ENCODE data around the gene MTCL3.

The MTCL3 gene

GRCh38 chr6:127458817-127459216 is 60.3 kb downstream of the MTCL3 start:
- DNase-seq (ENCODE audit: low spot score) = no peak
- H3K27ac Mint-ChIP-seq = no peak overlapping the region
- H3K27me3 Mint-ChIP-seq (ENCODE audit: insufficient read depth) = no peaks in the 10 kb centered on the region
- H3K36me3 Mint-ChIP-seq (ENCODE audit: low read depth) = peaks cover 2% of the 10 kb centered on the region
- intact Hi-C loops (cut with micrococcal nuclease) = no loop called here
- H3K4me3 Mint-ChIP-seq = no peak overlapping the region
- H3K4me1 Mint-ChIP-seq (ENCODE audit: low read depth) = peaks cover 13% of the 10 kb centered on the region
- H3K9me3 Mint-ChIP-seq = no peaks in the 10 kb centered on the region

DNA sequence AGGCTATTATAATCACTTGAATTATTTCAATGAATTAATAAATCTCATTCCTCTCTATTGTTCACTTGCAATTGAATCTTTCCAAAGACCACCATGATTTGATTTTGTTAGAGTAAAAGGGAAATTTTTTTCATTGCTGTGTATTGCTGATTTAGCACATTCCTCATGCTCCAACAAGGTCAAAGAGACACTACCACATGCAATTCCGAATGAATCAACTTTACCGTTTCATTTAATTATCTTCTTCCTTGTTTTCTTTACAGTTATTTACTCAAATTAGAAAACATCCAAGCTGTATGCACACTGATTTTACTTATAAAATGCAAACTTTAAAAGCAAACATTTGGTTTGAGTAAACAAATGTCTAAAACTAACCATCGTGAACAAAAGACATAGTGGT is 60.9 kb downstream of the MTCL3 start:
- peaks cover 13% of the 10 kb centered on the region for H3K4me1 Mint-ChIP-seq (ENCODE audit: low read depth)
- peaks cover 3% of the 10 kb centered on the region for H3K36me3 Mint-ChIP-seq (ENCODE audit: low read depth)
- H3K27ac Mint-ChIP-seq = no peak overlapping the region
- no peak for DNase-seq (ENCODE audit: low spot score)
- intact Hi-C loops (cut with micrococcal nuclease) = no loop called here
- no peaks in the 10 kb centered on the region for H3K9me3 Mint-ChIP-seq
- no peak overlapping the region for H3K4me3 Mint-ChIP-seq
- H3K27me3 Mint-ChIP-seq (ENCODE audit: insufficient read depth) = no peaks in the 10 kb centered on the region

GRCh38 chr6:127457456-127458064 is 61.6 kb downstream of the MTCL3 start:
- H3K27me3 Mint-ChIP-seq (ENCODE audit: insufficient read depth) = no peaks in the 10 kb centered on the region
- H3K27ac Mint-ChIP-seq = no peak overlapping the region
- no peak for DNase-seq (ENCODE audit: low spot score)
- peaks cover 4% of the 10 kb centered on the region for H3K36me3 Mint-ChIP-seq (ENCODE audit: low read depth)
- intact Hi-C loops (cut with micrococcal nuclease) = no loop called here
- no peaks in the 10 kb centered on the region for H3K9me3 Mint-ChIP-seq
- peaks cover 13% of the 10 kb centered on the region for H3K4me1 Mint-ChIP-seq (ENCODE audit: low read depth)
- no peak overlapping the region for H3K4me3 Mint-ChIP-seq

DNA sequence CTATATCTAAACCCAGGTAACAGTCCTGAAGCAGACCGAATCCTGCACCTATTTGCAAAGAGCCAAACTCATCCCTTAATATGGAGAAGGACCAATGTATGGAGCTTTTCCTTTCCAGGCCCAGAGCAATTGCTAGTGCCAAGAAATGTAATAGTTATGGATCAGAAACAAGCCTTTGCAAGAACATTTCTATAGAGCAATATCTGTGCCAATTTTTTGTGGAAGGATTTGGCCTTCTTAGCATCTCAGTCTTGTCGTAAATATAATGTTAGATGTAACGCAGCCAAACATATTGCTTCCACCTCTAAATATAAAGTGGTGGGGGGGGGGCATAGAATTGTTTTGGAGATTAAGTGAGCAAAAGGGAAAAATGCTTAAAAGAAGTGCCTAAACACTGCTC is 62.7 kb downstream of the MTCL3 start:
- Mint-ChIP-seq H3K27ac (no peak overlapping the region), H3K9me3 (no peaks in the 10 kb centered on the region), H3K4me1 (ENCODE audit: low read depth) (peaks cover 13% of the 10 kb centered on the region), H3K27me3 (ENCODE audit: insufficient read depth) (no peaks in the 10 kb centered on the region), H3K36me3 (ENCODE audit: low read depth) (peaks cover 5% of the 10 kb centered on the region), H3K4me3 (no peak overlapping the region)
- no peak for DNase-seq (ENCODE audit: low spot score)
- intact Hi-C loops (cut with micrococcal nuclease) = no loop called here

GRCh38 chr6:127453845-127454619 is 65.1 kb downstream of the MTCL3 start:
- intact Hi-C loops (cut with micrococcal nuclease) = no loop called here
- no peak for DNase-seq (ENCODE audit: low spot score)
- no peaks in the 10 kb centered on the region for H3K9me3 Mint-ChIP-seq
- no peak overlapping the region for H3K27ac Mint-ChIP-seq
- no peak overlapping the region for H3K4me3 Mint-ChIP-seq
- H3K36me3 Mint-ChIP-seq (ENCODE audit: low read depth) = peaks cover 12% of the 10 kb centered on the region
- H3K27me3 Mint-ChIP-seq (ENCODE audit: insufficient read depth) = no peaks in the 10 kb centered on the region
- H3K4me1 Mint-ChIP-seq (ENCODE audit: low read depth) = no peaks in the 10 kb centered on the region

- no peaks in the 10 kb centered on the region for H3K9me3 Mint-ChIP-seq
- intact Hi-C loops (cut with micrococcal nuclease) = no loop called here
- no peaks in the 10 kb centered on the region for H3K27me3 Mint-ChIP-seq (ENCODE audit: insufficient read depth)
- H3K27ac Mint-ChIP-seq = no peak overlapping the region
- H3K4me1 Mint-ChIP-seq (ENCODE audit: low read depth) = peaks cover 2% of the 10 kb centered on the region
- H3K36me3 Mint-ChIP-seq (ENCODE audit: low read depth) = peaks cover 16% of the 10 kb centered on the region
- H3K4me3 Mint-ChIP-seq = no peak overlapping the region
- no peak for DNase-seq (ENCODE audit: low spot score)
These were observed 66.3 kb downstream of the MTCL3 start for GRCh38 chr6:127452803-127453202.

DNA sequence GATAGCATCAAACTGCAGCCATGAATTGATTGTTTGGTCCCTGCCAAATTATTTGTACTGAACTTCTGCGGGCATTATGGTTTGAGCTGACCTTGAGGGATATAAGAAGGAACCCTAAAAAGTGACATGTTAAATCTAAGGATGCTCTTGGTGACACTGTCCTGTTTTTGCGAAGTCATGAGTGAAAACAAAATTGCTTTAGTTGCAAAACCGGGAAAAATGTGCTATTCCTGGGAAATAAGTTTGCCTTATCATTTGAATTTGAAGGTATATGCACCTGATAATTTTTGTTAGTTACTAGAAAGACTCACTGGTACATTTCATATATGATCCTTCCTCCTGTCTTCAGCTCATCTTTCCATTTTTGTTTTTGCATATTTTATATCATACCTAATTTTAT is 67.7 kb downstream of the MTCL3 start:
- H3K36me3 Mint-ChIP-seq (ENCODE audit: low read depth) = peaks cover 27% of the 10 kb centered on the region
- H3K4me1 Mint-ChIP-seq (ENCODE audit: low read depth) = peaks cover 5% of the 10 kb centered on the region
- no peak overlapping the region for H3K27ac Mint-ChIP-seq
- no peaks in the 10 kb centered on the region for H3K9me3 Mint-ChIP-seq
- DNase-seq (ENCODE audit: low spot score) = no peak
- intact Hi-C loops (cut with micrococcal nuclease) = no loop called here
- H3K27me3 Mint-ChIP-seq (ENCODE audit: insufficient read depth) = no peaks in the 10 kb centered on the region
- no peak overlapping the region for H3K4me3 Mint-ChIP-seq

- DNase-seq (ENCODE audit: low spot score) = no peak
- Mint-ChIP-seq H3K9me3 (no peaks in the 10 kb centered on the region), H3K36me3 (ENCODE audit: low read depth) (peaks cover 29% of the 10 kb centered on the region), H3K4me3 (no peak overlapping the region), H3K27ac (no peak overlapping the region), H3K4me1 (ENCODE audit: low read depth) (peaks cover 5% of the 10 kb centered on the region), H3K27me3 (ENCODE audit: insufficient read depth) (no peaks in the 10 kb centered on the region)
- intact Hi-C loops (cut with micrococcal nuclease) = loop anchor here (2.0 kb wide), 1 partner anchor 27 kb away; no protein-coding TSS in a partner anchor
These were observed 71.4 kb downstream of the MTCL3 start for GRCh38 chr6:127447780-127448179.

GRCh38 chr6:127446356-127446755 is 72.8 kb downstream of the MTCL3 start:
- DNase-seq (ENCODE audit: low spot score) = no peak
- Mint-ChIP-seq H3K4me1 (ENCODE audit: low read depth) (peaks cover 5% of the 10 kb centered on the region), H3K27me3 (ENCODE audit: insufficient read depth) (no peaks in the 10 kb centered on the region), H3K27ac (no peak overlapping the region), H3K9me3 (no peaks in the 10 kb centered on the region), H3K36me3 (ENCODE audit: low read depth) (peaks cover 27% of the 10 kb centered on the region), H3K4me3 (no peak overlapping the region)
- intact Hi-C loops (cut with micrococcal nuclease) = loop anchor here (2.0 kb wide), 1 partner anchor 26 kb away; no protein-coding TSS in a partner anchor

DNA sequence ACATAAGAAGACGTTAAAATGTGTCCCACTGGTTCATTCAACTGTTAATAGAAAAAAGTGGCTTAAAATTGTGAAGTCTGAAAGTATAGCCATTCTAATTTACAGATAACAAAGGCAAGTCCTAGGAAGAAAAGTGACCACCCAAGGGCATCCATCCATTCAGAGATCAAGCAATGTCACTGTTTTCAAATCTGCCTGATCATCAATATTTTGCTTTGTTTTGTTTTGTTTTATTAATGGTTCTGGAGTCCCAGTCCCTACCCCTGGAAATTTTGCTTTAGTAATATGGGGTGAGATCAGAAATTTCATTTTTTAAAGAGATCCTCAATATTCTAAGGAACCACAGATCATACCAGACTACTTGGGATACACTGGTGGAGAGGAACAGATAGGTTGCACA is 77.3 kb downstream of the MTCL3 start:
- intact Hi-C loops (cut with micrococcal nuclease) = no loop called here
- Mint-ChIP-seq H3K9me3 (no peaks in the 10 kb centered on the region), H3K27me3 (ENCODE audit: insufficient read depth) (no peaks in the 10 kb centered on the region), H3K4me3 (no peak overlapping the region), H3K27ac (no peak overlapping the region), H3K36me3 (ENCODE audit: low read depth) (peaks cover 12% of the 10 kb centered on the region), H3K4me1 (ENCODE audit: low read depth) (no peaks in the 10 kb centered on the region)
- DNase-seq (ENCODE audit: low spot score) = no peak

GRCh38 chr6:127439718-127440117 is 79.4 kb downstream of the MTCL3 start:
- Mint-ChIP-seq H3K4me1 (ENCODE audit: low read depth) (no peaks in the 10 kb centered on the region), H3K9me3 (no peaks in the 10 kb centered on the region), H3K4me3 (no peak overlapping the region), H3K36me3 (ENCODE audit: low read depth) (peaks cover 7% of the 10 kb centered on the region), H3K27me3 (ENCODE audit: insufficient read depth) (no peaks in the 10 kb centered on the region), H3K27ac (no peak overlapping the region)
- no peak for DNase-seq (ENCODE audit: low spot score)
- intact Hi-C loops (cut with micrococcal nuclease) = no loop called here

DNA sequence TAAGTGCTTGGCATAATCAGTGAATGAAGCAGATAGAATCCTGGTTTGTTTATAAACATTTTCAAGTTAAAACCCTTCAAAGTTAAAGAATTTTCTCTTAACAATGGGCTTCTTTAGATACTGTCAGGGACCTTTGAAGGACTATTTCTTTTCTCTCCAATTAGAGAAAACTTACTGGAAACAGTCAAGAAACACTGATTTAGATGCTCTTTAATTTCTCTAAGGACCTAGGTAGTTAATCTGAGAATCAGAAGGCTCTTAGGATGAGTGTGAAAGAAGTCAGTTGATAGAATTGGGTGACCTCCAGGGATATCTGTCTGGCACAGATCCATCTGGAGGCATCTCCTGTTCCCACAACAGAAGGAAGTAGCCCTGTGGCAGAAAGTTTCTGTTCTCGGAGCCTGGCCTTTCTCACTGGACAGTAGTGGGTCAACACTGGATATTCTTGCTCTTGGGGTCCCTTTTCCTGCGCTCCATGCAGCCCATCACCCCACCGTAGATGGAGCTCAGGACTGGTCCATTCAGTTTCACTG is 82.5 kb downstream of the MTCL3 start:
- Mint-ChIP-seq H3K27me3 (ENCODE audit: insufficient read depth) (no peaks in the 10 kb centered on the region), H3K4me3 (no peak overlapping the region), H3K9me3 (no peaks in the 10 kb centered on the region), H3K27ac (no peak overlapping the region), H3K36me3 (ENCODE audit: low read depth) (peaks cover 4% of the 10 kb centered on the region), H3K4me1 (ENCODE audit: low read depth) (no peaks in the 10 kb centered on the region)
- intact Hi-C loops (cut with micrococcal nuclease) = no loop called here
- no peak for DNase-seq (ENCODE audit: low spot score)

GRCh38 chr6:127435626-127436220 is 83.4 kb downstream of the MTCL3 start:
- DNase-seq (ENCODE audit: low spot score) = no peak
- intact Hi-C loops (cut with micrococcal nuclease) = no loop called here
- peaks cover 2% of the 10 kb centered on the region for H3K36me3 Mint-ChIP-seq (ENCODE audit: low read depth)
- no peak overlapping the region for H3K27ac Mint-ChIP-seq
- no peaks in the 10 kb centered on the region for H3K4me1 Mint-ChIP-seq (ENCODE audit: low read depth)
- no peak overlapping the region for H3K4me3 Mint-ChIP-seq
- H3K27me3 Mint-ChIP-seq (ENCODE audit: insufficient read depth) = no peaks in the 10 kb centered on the region
- H3K9me3 Mint-ChIP-seq = no peaks in the 10 kb centered on the region
